SJSA1 (cell line): ENCODE results near the gene ZNF687. TPM values are rescaled to one million over a fixed set of nuclear protein-coding genes. Genes with fewer than 3 reads are reported as not detected.
A peak's percentile ranks its signal among the peaks of the same experiment; 100 is the strongest.

ENCODE experiments used
- DNase-seq, 2 experiments: peaks; one replicate each; pipeline ENCODE4 v3.0.0-alpha.2; 2015 to 2020; ENCODE audit warnings: low spot score in 2 of 2, low read depth in 1 of 2
- H3K27ac ChIP-seq: fragments of 250-450 bp; sonication (Bioruptor Pico); 2 replicates; pipeline ENCODE4 v1.5.1; 2020; ENCODE audit warnings: mild to moderate bottlenecking, moderate library complexity
- H3K27me3 ChIP-seq: fragments of 250-450 bp; sonication (Bioruptor Pico); replicated peaks from 2 replicates; pipeline ENCODE4 v1.5.1; 2020; ENCODE audit warnings: mild to moderate bottlenecking, moderate library complexity
- H3K36me3 ChIP-seq: fragments of 250-450 bp; sonication (Bioruptor Pico); 2 replicates; pipeline ENCODE4 v1.5.1; 2020; ENCODE audit warnings: mild to moderate bottlenecking
- H3K4me1 ChIP-seq: fragments of 250-450 bp; sonication (Bioruptor Pico); replicated peaks from 2 replicates; pipeline ENCODE4 v1.6.1; 2021; ENCODE audit warnings: mild to moderate bottlenecking
- H3K4me3 ChIP-seq: fragments of 250-450 bp; sonication (Bioruptor Pico); 2 replicates; pipeline ENCODE4 v1.5.1; 2020; ENCODE audit warnings: mild to moderate bottlenecking
- H3K9me3 ChIP-seq: fragments of 250-450 bp; sonication (Bioruptor Pico); replicated peaks from 2 replicates; pipeline ENCODE4 v1.5.1; 2020; ENCODE audit warnings: mild to moderate bottlenecking
- total RNA-seq: library from RNA; depleted of rRNA; stranded (reverse); fragments of >200 nt; shearing (Covaris generic); gene quantifications from 2 replicates; pipeline ENCODE4 v1.2.3, GENCODE V29; 2014; rRNA removed

ZNF687 gene
- total RNA-seq, 1 experiment from 2014 or later = 14.5 TPM

DNA sequence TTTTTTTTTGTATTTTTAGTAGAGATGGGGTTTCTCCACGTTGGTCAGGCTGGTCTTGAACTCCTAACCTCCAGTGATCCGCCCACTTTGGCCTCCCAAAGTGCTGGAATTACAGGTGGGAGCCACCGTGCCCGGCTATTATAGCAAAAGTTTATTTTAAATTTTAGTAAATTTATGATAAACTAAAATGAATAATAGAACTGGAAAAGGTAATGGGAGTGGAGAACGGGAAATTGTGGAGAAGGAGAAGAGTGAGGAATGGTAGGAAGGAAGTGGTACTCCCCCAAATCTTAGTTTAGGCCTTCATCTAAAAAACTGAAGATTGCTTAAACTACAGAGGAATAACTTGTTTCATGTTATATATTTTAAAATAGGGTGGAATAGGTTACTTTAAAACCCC lies 52.7 kb downstream of the ZNF687 start:
- no peak for DNase-seq
- H3K4me3 ChIP-seq = no peak overlapping the region
- no peaks in the 10 kb centered on the region for H3K27me3 ChIP-seq
- H3K27ac ChIP-seq = no peak overlapping the region
- H3K4me1 ChIP-seq = no peaks in the 10 kb centered on the region
- H3K36me3 ChIP-seq = no peaks in the 10 kb centered on the region
- H3K9me3 ChIP-seq = no peaks in the 10 kb centered on the region

DNA sequence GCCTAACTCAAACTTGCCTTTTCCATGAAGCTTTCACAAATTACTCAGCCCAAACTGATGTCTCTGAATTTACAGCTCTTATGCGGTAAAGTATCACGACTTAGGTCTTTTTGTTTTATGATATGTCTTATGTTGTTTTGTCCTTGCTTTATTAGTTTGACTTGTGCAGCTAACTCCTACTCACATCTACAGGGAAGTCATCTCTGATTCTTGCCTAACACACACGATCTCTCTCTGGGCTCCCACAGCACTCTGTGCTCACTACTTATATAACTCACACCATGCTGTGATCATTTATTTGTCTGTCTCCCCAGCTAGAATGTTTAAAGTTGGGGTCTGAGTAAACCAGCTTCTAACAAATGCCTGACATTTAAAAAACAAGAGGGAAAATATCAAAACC lies 54.5 kb downstream of the ZNF687 start:
- Histone ChIP-seq H3K27ac (no peak overlapping the region), H3K27me3 (no peaks in the 10 kb centered on the region), H3K4me3 (no peak overlapping the region), H3K4me1 (peaks cover 4% of the 10 kb centered on the region), H3K9me3 (no peaks in the 10 kb centered on the region), H3K36me3 (no peaks in the 10 kb centered on the region)
- no peak for DNase-seq

DNA sequence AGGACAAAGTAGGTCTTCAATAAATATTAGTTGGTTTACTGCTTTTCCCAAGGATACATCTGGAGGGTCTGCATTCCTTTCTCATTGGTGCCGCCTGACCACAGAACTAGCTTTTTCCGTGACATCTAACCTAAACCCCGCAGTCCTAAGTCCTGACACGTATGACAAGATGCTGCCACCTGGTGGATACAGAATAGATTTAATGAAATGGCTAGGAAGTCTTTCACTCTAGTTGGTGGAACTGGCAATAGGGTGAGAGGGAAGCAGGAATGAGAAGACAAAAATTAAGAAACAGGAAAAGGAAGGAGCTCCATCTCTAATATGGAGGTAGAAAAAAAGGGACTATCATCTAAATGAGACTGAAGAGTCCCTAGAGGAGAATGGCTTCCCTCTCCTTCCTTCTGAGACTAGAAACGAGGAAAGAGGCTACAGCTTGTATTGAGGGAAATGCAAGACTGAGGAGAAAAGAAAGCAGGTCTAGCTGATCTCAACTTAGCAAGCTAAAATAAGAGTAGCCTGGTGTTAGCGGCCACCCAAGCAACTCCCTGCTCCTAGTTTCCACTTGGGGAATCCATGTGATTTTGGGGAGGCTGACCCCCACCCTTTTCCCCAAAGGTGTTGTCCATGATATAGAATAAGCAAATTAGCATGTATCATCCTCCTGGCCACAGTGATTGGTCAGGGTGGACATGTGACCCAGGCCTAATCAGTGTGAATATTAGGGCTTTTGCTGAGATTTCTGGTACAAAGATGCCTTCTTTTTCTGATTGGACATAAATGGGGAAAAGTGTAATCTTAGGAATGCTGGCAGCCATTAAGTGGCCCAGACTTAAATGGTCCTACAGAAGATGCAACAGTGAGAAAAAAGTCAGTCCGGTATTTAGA lies 59.0 kb downstream of the ZNF687 start:
- H3K36me3 ChIP-seq = peaks cover 29% of the 10 kb centered on the region
- H3K27me3 ChIP-seq = no peaks in the 10 kb centered on the region
- peak; percentile 77 to 78 for DNase-seq
- H3K9me3 ChIP-seq = no peaks in the 10 kb centered on the region
- H3K4me3 ChIP-seq = no peak overlapping the region
- no peak overlapping the region for H3K27ac ChIP-seq
- H3K4me1 ChIP-seq = peaks cover 7% of the 10 kb centered on the region

Other genes with a start within 250 kb of the ZNF687 start
- gene BNIPL, start 245.7 kb upstream of the ZNF687 start, total RNA-seq = 0.42 and 0.75 TPM in 2 replicates
- 0.38 and 0.74 TPM in 2 replicates for gene C1orf56, start 234.5 kb upstream of the ZNF687 start, total RNA-seq
- gene CDC42SE1, start 222.7 kb upstream of the ZNF687 start, total RNA-seq = 35.2 and 67.2 TPM in 2 replicates
- gene MLLT11, start 221.9 kb upstream of the ZNF687 start, total RNA-seq = 23.7 and 26.5 TPM in 2 replicates
- gene GABPB2, start 211.5 kb upstream of the ZNF687 start, total RNA-seq = 9.3 and 11.7 TPM in 2 replicates
- 0.06 and 1.1 TPM in 2 replicates for gene SEMA6C, start 135.7 kb upstream of the ZNF687 start, total RNA-seq
- not detected in 2 replicates for gene TNFAIP8L2, start 125.7 kb upstream of the ZNF687 start, total RNA-seq
- gene LYSMD1, start 116.4 kb upstream of the ZNF687 start, total RNA-seq = 15.8 and 18.3 TPM in 2 replicates
- 52.9 and 62.9 TPM in 2 replicates for gene SCNM1, start 116.2 kb upstream of the ZNF687 start, total RNA-seq
- gene TMOD4, start 106.3 kb upstream of the ZNF687 start, total RNA-seq = 1.2 TPM in 1 of 2 replicates, not detected in the other
- 52.8 and 66.6 TPM in 2 replicates for gene VPS72, start 92.1 kb upstream of the ZNF687 start, total RNA-seq
- gene PIP5K1A, start 83.7 kb upstream of the ZNF687 start, total RNA-seq = 46.5 and 69.9 TPM in 2 replicates
- gene PSMD4, start 27.6 kb upstream of the ZNF687 start, total RNA-seq = 293 and 297 TPM in 2 replicates
- gene PI4KB, start 45.1 kb downstream of the ZNF687 start, total RNA-seq = 30.5 and 60.4 TPM in 2 replicates
- 32.2 and 46.9 TPM in 2 replicates for gene RFX5, start 65.0 kb downstream of the ZNF687 start, total RNA-seq
- gene SELENBP1, start 90.4 kb downstream of the ZNF687 start, total RNA-seq = 21.6 and 31.1 TPM in 2 replicates
- gene PSMB4, start 117.3 kb downstream of the ZNF687 start, total RNA-seq = 559 and 717 TPM in 2 replicates
- gene POGZ, start 177.2 kb downstream of the ZNF687 start, total RNA-seq = 14.5 and 34.0 TPM in 2 replicates
- 0.26 and 1.2 TPM in 2 replicates for gene CGN, start 229.1 kb downstream of the ZNF687 start, total RNA-seq